H1 (cell line): Measurements from ENCODE around the gene FOXL1. TPM values are rescaled to one million over a fixed set of nuclear protein-coding genes. Genes with fewer than 3 reads are reported as not detected.

ENCODE experiments used
- CTCF ChIA-PET: fragments of 300-600 bp; sonication (Branson Sonifier 250); formaldehyde crosslinking; loops from one replicate; lab custom pipeline; 2021; ENCODE audit not compliant: partially characterized antibody; lab: Charles Lee
- POLR2A ChIA-PET: fragments of 300-600 bp; sonication (Branson Sonifier 250); formaldehyde crosslinking; loops from one replicate; lab custom pipeline; 2021; ENCODE audit warnings: inconsistent platforms; ENCODE audit not compliant: partially characterized antibody; lab: Charles Lee
- DNase-seq, 2 experiments: peaks; one replicate each; pipeline versions ENCODE4 v3.0.0 to v3.0.0-alpha.2; 2010 to 2022; ENCODE audit warnings: low spot score in 2 of 2, low read depth in 1 of 2, mixed read lengths in 1 of 2
- FAIRE-seq: peaks from 2 replicates; lab custom pipeline; 2011; peaks lifted over from hg19 to GRCh38; lab: Jason Lieb, UNC
- H2AFZ ChIP-seq: 2 replicates; pipeline ENCODE4 v1.8.1; 2012; ENCODE audit warnings: low read length, inconsistent platforms
- H2AK5ac ChIP-seq: 2 replicates; pipeline ENCODE4 v1.6.1; 2013; ENCODE audit warnings: low read depth, low read length
- H2BK120ac ChIP-seq: replicated peaks from 2 replicates; pipeline ENCODE3; 2013; ENCODE audit warnings: low read depth, low read length, inconsistent platforms
- H2BK12ac ChIP-seq: 2 replicates; pipeline ENCODE4 v1.6.1; 2013; ENCODE audit warnings: low read depth, low read length
- H2BK15ac ChIP-seq: 2 replicates; pipeline ENCODE4 v1.6.1; 2013; ENCODE audit warnings: low read length
- H2BK20ac ChIP-seq: 2 replicates; pipeline ENCODE4 v1.6.1; 2013; ENCODE audit warnings: low read length
- H2BK5ac ChIP-seq: 2 replicates; pipeline ENCODE4 v1.6.1; 2013; ENCODE audit warnings: low read depth, low read length
- H3K14ac ChIP-seq: 2 replicates; pipeline ENCODE4 v1.6.1; 2013; ENCODE audit warnings: inconsistent platforms; ENCODE audit not compliant: insufficient read length
- H3K18ac ChIP-seq: 2 replicates; pipeline ENCODE4 v1.6.1; 2013; ENCODE audit warnings: low read length; ENCODE audit errors: extremely low read depth
- H3K23ac ChIP-seq: 2 replicates; pipeline ENCODE4 v1.6.1; 2013; ENCODE audit warnings: inconsistent platforms; ENCODE audit not compliant: insufficient read length
- H3K23me2 ChIP-seq: 2 replicates; pipeline ENCODE4 v1.6.1; 2013; ENCODE audit warnings: low read depth, low read length
- H3K27ac ChIP-seq: 2 replicates; pipeline ENCODE4 v1.6.1; 2011; ENCODE audit warnings: low read depth, low read length, inconsistent platforms
- H3K27me3 ChIP-seq, 4 experiments: replicated peaks in 1 of 4; 1 replicate in 1 of 4; 2 replicates in 3 of 4; pipeline versions ENCODE4 v1.6.1 to v1.8.1; 2011 to 2013; ENCODE audit warnings: low read length in 3 of 4, mild to moderate bottlenecking in 3 of 4, inconsistent platforms in 2 of 4, mixed read lengths in 2 of 4, moderate library complexity in 1 of 4; ENCODE audit not compliant: control insufficient read depth in 3 of 4, insufficient read depth in 3 of 4; ENCODE audit errors: extremely low read depth in 1 of 4
- H3K36me3 ChIP-seq, 4 experiments: 2 replicates each; pipeline versions ENCODE4 v1.6.1 to v1.8.1; 2011 to 2013; ENCODE audit warnings: mild to moderate bottlenecking in 4 of 4, low read length in 3 of 4, moderate library complexity in 2 of 4, control low read depth in 1 of 4, inconsistent platforms in 1 of 4; ENCODE audit not compliant: insufficient read depth in 4 of 4, control insufficient read depth in 2 of 4
- H3K4ac ChIP-seq: replicated peaks from 2 replicates; pipeline ENCODE3; 2013; ENCODE audit warnings: low read length, low read depth, mixed read lengths, inconsistent platforms; ENCODE audit not compliant: insufficient read length
- H3K4me1 ChIP-seq, 4 experiments: replicated peaks in 1 of 4; 1 replicate in 1 of 4; 2 replicates in 3 of 4; pipeline versions ENCODE4 v1.6.1 to v1.8.1; 2011 to 2013; ENCODE audit warnings: low read length in 3 of 4, inconsistent platforms in 2 of 4, mixed read lengths in 1 of 4; ENCODE audit not compliant: insufficient read depth in 4 of 4, control insufficient read depth in 3 of 4
- H3K4me2 ChIP-seq, 2 experiments: 2 replicates each; pipeline versions ENCODE4 v1.6.1 to v1.8.1; 2011 to 2013; ENCODE audit warnings: low read depth in 2 of 2, low read length in 2 of 2, control low read depth in 1 of 2, inconsistent platforms in 1 of 2, mild to moderate bottlenecking in 1 of 2; ENCODE audit not compliant: insufficient read depth in 1 of 2
- H3K4me3 ChIP-seq, 4 experiments: fragments of 200-600, 300-600 bp in 1 of 4; sonication (generic), shearing (Covaris generic), sonication (Bioruptor Twin) in 1 of 4; 2 replicates each; pipeline versions ENCODE4 v1.5.1 to v1.8.1; 2011 to 2016; ENCODE audit warnings: low read length in 4 of 4, low read depth in 3 of 4, control low read depth in 2 of 4, inconsistent platforms in 2 of 4, mild to moderate bottlenecking in 2 of 4, mixed read lengths in 1 of 4, moderate library complexity in 1 of 4; ENCODE audit not compliant: insufficient read depth in 2 of 4; ENCODE audit errors: extremely low read depth in 1 of 4
- H3K56ac ChIP-seq: replicated peaks from 2 replicates; pipeline ENCODE3; 2013; ENCODE audit warnings: low read depth, mild to moderate bottlenecking, mixed read lengths, low read length, inconsistent platforms; ENCODE audit not compliant: insufficient read length
- H3K79me1 ChIP-seq: 2 replicates; pipeline ENCODE4 v1.6.1; 2013; ENCODE audit warnings: low read depth, low read length, control low read depth
- H3K79me2 ChIP-seq, 2 experiments: 2 replicates each; pipeline versions ENCODE4 v1.6.1 to v1.8.1; 2012 to 2013; ENCODE audit warnings: low read length in 2 of 2, mild to moderate bottlenecking in 2 of 2, inconsistent platforms in 1 of 2; ENCODE audit not compliant: insufficient read depth in 2 of 2, control insufficient read depth in 1 of 2
- H3K9ac ChIP-seq, 4 experiments: replicated peaks in 1 of 4; 1 replicate in 1 of 4; 2 replicates in 3 of 4; pipeline versions ENCODE4 v1.6.1 to v1.8.1; 2011 to 2013; ENCODE audit warnings: low read depth in 3 of 4, low read length in 3 of 4, control low read depth in 2 of 4, mild to moderate bottlenecking in 2 of 4, moderate library complexity in 2 of 4, inconsistent platforms in 1 of 4; ENCODE audit errors: extremely low read depth in 1 of 4
- H3K9me3 ChIP-seq, 2 experiments: 2 replicates each; pipeline versions ENCODE4 v1.6.1 to v1.8.1; 2012 to 2013; ENCODE audit warnings: mild to moderate bottlenecking in 2 of 2, moderate library complexity in 2 of 2, control low read depth in 1 of 2, inconsistent platforms in 1 of 2, low read depth in 1 of 2, low read length in 1 of 2, mixed read lengths in 1 of 2; ENCODE audit not compliant: insufficient read depth in 2 of 2
- H4K20me1 ChIP-seq, 2 experiments: replicated peaks in 1 of 2; 2 replicates each; pipeline versions ENCODE3 to v1.8.1; 2011 to 2013; ENCODE audit warnings: inconsistent platforms in 2 of 2, low read length in 2 of 2, mild to moderate bottlenecking in 1 of 2; ENCODE audit not compliant: insufficient read depth in 2 of 2, control insufficient read depth in 1 of 2
- H4K5ac ChIP-seq: 2 replicates; pipeline ENCODE4 v1.6.1; 2013; ENCODE audit warnings: low read length, low read depth, mixed read lengths, inconsistent platforms; ENCODE audit not compliant: insufficient read length
- H4K8ac ChIP-seq: 2 replicates; pipeline ENCODE4 v1.8.0; 2013; ENCODE audit warnings: mild to moderate bottlenecking, moderate library complexity, low read length, inconsistent platforms; ENCODE audit not compliant: insufficient read depth; ENCODE audit errors: extremely low read depth
- H4K91ac ChIP-seq: replicated peaks from 2 replicates; pipeline ENCODE3; 2013; ENCODE audit warnings: low read length, mixed read lengths, inconsistent platforms; ENCODE audit not compliant: insufficient read length
- BCL11A ChIP-seq, 2 experiments: IDR thresholded peaks; one replicate each; pipeline ENCODE4 v1.6.1; 2011; ENCODE audit warnings: low read depth in 2 of 2, low read length in 2 of 2, mild to moderate bottlenecking in 2 of 2
- EP300 ChIP-seq, 2 experiments: IDR thresholded peaks; 1 replicate in 1 of 2; 2 replicates in 1 of 2; pipeline ENCODE4 v1.6.1; 2011 to 2012; ENCODE audit warnings: low read depth in 2 of 2, low read length in 2 of 2, mild to moderate bottlenecking in 2 of 2, borderline replicate concordance in 1 of 2, inconsistent platforms in 1 of 2, moderate library complexity in 1 of 2
- GABPA ChIP-seq: IDR thresholded peaks from 2 replicates; pipeline ENCODE4 v1.6.1; 2011; ENCODE audit warnings: mild to moderate bottlenecking, low read length, moderate library complexity, borderline replicate concordance; ENCODE audit not compliant: insufficient read depth
- WGBS, 2 experiments: shearing (Covaris generic) in 1 of 2; methylation state at CpG; one replicate each; pipeline versions ENCODE4 v1.1.6 to v1.1.7; 2013 to 2015; ENCODE audit warnings: low lambda C conversion rate in 2 of 2, mixed read lengths in 2 of 2, inconsistent platforms in 1 of 2, low coverage in 1 of 2, missing lambda C conversion rate in 1 of 2; ENCODE audit not compliant: insufficient replicate concordance in 2 of 2, insufficient coverage in 1 of 2, insufficient read length in 1 of 2; ENCODE audit errors: extremely low coverage in 1 of 2, missing lambda C conversion rate in 1 of 2; 5-methylcytosine and 5-hydroxymethylcytosine counted together
- polyA plus RNA-seq, 7 experiments: library from polyadenylated mRNA; depleted of rRNA in 3 of 7; stranded (reverse) in 5 of 7; unstranded in 2 of 7; fragments of >200 nt in 5 of 7; fragments of 200-250 nt in 2 of 7; gene quantifications; 1 replicate in 5 of 7; 2 replicates in 1 of 7; 4 replicates in 1 of 7; pipeline versions ENCODE4 v1.2.1 to v1.2.3, GENCODE V29; 2011 to 2013; ENCODE audit warnings: missing spikeins in 2 of 7, mixed read lengths in 2 of 7
- total RNA-seq: library from RNA; stranded (reverse); fragmentation: NEBNext Ultra II Directional; extraction: Animal tissue kit (Norgen Biotek cat#: 25700); gene quantifications from 2 replicates; pipeline ENCODE4 v1.2.1, GENCODE V29; 2021

The FOXL1 gene
- total and polyA plus RNA-seq, 2 of the 8 experiments (the other 6 are each of a cell fraction or from before 2014, with no cell fraction given): 0.03 TPM; not detected in 1

DNA sequence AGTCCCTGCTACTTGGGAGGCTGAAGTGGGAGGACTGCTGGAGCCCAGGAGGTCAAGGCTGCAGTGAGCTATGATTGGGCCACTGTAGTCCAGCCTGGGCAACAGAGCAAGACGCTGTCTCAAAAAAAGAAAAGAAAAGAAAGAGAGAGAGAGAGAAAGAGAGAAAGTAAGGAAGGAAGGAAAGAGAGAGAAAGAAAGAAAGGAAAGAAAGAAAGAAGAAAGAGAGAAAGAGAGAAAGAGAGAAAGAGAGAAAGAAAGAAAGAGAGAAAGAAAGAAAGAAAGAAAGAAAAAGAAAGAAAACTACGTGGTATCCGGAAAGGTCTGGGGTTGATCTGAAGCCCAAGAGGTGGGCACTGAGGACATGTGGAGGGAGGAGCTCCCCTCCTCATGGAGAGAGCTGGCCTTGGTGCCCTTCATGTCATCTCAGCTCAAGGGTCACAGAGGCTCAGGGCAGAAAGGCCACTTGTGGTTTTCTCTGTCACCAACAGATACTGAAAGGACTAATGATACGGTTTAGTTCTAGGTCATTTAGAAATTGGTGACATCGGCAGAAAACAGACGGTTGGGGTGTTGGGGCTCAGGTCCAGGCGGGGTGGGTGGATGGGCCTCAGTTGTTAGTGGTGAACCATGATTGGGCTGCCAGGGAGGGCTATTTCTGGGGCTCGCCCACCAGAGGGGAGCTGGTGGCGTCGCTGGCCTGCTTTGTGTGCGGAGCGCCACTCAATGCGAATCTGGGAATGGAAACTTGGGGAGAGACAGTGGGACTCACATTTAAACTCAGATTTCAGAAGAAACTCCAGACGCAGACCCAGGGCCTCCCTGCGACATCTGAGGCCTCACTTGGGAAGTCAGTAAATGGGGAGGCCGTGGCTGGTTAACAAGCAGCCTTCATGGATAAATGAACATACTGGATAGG, 44.6 kb downstream of the FOXL1 start:
- H3K4me3 ChIP-seq: no peak overlapping the region
- no peaks in the 10 kb centered on the region for H4K20me1 ChIP-seq
- H2BK20ac ChIP-seq: no peak overlapping the region
- H3K56ac ChIP-seq: no peak overlapping the region
- H2BK120ac ChIP-seq: no peak overlapping the region
- ChIA-PET CTCF (interaction anchor here (0.7 kb wide), 1 partner anchor 8 kb away, joined by 3 read pairs; no protein-coding TSS in a partner anchor), POLR2A (interaction anchor here (1.0 kb wide), 1 partner anchor 14 kb away, joined by 3 read pairs; no protein-coding TSS in a partner anchor)
- H2AK5ac ChIP-seq: no peak overlapping the region
- no peak overlapping the region for H3K4me2 ChIP-seq
- H3K79me1 ChIP-seq: no peaks in the 10 kb centered on the region
- no peak overlapping the region for H4K8ac ChIP-seq
- no peak overlapping the region for H3K23ac ChIP-seq
- WGBS, 2 experiments: 95% methylated on average over 16 of the region's 16 CpGs; no CpG with 5 or more reads in 1 of the 2 experiments
- no peak overlapping the region for H3K18ac ChIP-seq
- no peak overlapping the region for H4K5ac ChIP-seq
- H3K9me3 ChIP-seq: no peaks in the 10 kb centered on the region
- H3K4ac ChIP-seq: no peak overlapping the region
- FAIRE-seq: no peak
- H2BK15ac ChIP-seq: no peak overlapping the region
- no peaks in the 10 kb centered on the region for H3K36me3 ChIP-seq
- H2AFZ ChIP-seq: no peak overlapping the region
- no peak for TF ChIP-seq BCL11A (IDR thresholded peaks at IDR 0.05; ENCODE audit: low read depth in 2 of 2, low read length in 2 of 2)
- no peak for TF ChIP-seq EP300 (IDR thresholded peaks at IDR 0.05; ENCODE audit: borderline replicate concordance in 1 of 2, low read depth in 2 of 2, low read length in 2 of 2)
- TF ChIP-seq GABPA: no peak
- DNase-seq: no peak
- no peaks in the 10 kb centered on the region for H3K79me2 ChIP-seq
- H3K9ac ChIP-seq: no peak overlapping the region
- no peaks in the 10 kb centered on the region for H3K23me2 ChIP-seq
- H3K14ac ChIP-seq: no peak overlapping the region
- H4K91ac ChIP-seq: no peak overlapping the region
- no peak overlapping the region for H3K27ac ChIP-seq
- H2BK12ac ChIP-seq: no peak overlapping the region
- H3K27me3 ChIP-seq: no peaks in the 10 kb centered on the region
- H2BK5ac ChIP-seq: no peak overlapping the region
- no peaks in the 10 kb centered on the region; a peak in 1 of 7 replicates for H3K4me1 ChIP-seq
